T-helper 1 cell (primary cell): ENCODE measurements around the gene KCNQ4.

ENCODE experiments used
- DNase-seq, 5 donors: peaks; one replicate each; pipeline ENCODE4 v3.0.0-alpha.2; 2012 to 2020

The KCNQ4 gene

GRCh38 chr1:40796939-40797667, 13.5 kb downstream of the KCNQ4 start:
- peak in 1 of 5 donors; percentile 21 for DNase-seq

GRCh38 chr1:40797668-40798010, 14.1 kb downstream of the KCNQ4 start:
- no peak for DNase-seq

GRCh38 chr1:40798366-40799281, 15.0 kb downstream of the KCNQ4 start:
- no peak for DNase-seq

- DNase-seq, result no peak
Observed at GRCh38 chr1:40799351-40799867, 15.8 kb downstream of the KCNQ4 start.

GRCh38 chr1:40801742-40802077, 18.1 kb downstream of the KCNQ4 start:
- no peak for DNase-seq

GRCh38 chr1:40802078-40802741, 18.6 kb downstream of the KCNQ4 start:
- peak; percentile 82 to 88 (median 83) for DNase-seq

GRCh38 chr1:40802742-40803113, 19.1 kb downstream of the KCNQ4 start:
- no peak for DNase-seq

- no peak for DNase-seq
Observed at GRCh38 chr1:40803447-40803846, 19.9 kb downstream of the KCNQ4 start.

GRCh38 chr1:40803902-40804301, 20.3 kb downstream of the KCNQ4 start:
- DNase-seq, result no peak

- DNase-seq, result no peak
Observed at GRCh38 chr1:40806240-40806639, 22.7 kb downstream of the KCNQ4 start.

GRCh38 chr1:40806731-40807695, 23.4 kb downstream of the KCNQ4 start:
- no peak for DNase-seq

GRCh38 chr1:40808002-40808401, 24.4 kb downstream of the KCNQ4 start:
- DNase-seq, result no peak

- no peak for DNase-seq
Observed at GRCh38 chr1:40808444-40808843, 24.9 kb downstream of the KCNQ4 start.

GRCh38 chr1:40808909-40809308, 25.3 kb downstream of the KCNQ4 start:
- DNase-seq, result no peak

- no peak for DNase-seq
Observed at GRCh38 chr1:40810927-40811326, 27.3 kb downstream of the KCNQ4 start.

- DNase-seq, result no peak
Observed at GRCh38 chr1:40815420-40815819, 31.8 kb downstream of the KCNQ4 start.

- no peak for DNase-seq
Observed at GRCh38 chr1:40817791-40818263, 34.2 kb downstream of the KCNQ4 start.

- peak; percentile 81 to 91 (median 87) for DNase-seq
Observed at GRCh38 chr1:40818264-40818961, 34.8 kb downstream of the KCNQ4 start.

- no peak for DNase-seq
Observed at GRCh38 chr1:40819101-40819500, 35.5 kb downstream of the KCNQ4 start.

GRCh38 chr1:40820251-40820797, 36.7 kb downstream of the KCNQ4 start:
- no peak for DNase-seq
